C1 segment of cervical spinal cord (tissue), 14 donors: Measurements from ENCODE around the gene CACNA1B.
"Not testable (repeated sequence)": the region's sequence is repeated elsewhere in the genome, so short reads cannot be mapped to it uniquely, and the experiment has no call there.

ENCODE experiments used
- DNase-seq, 14 donors: peaks; one replicate each; lab custom pipeline; 2025; lab: John Stamatoyannopoulos, UW

Gene CACNA1B

GRCh38 chr9:137865581-137866145 lies 11.9 kb upstream of the CACNA1B start:
- no peak for DNase-seq

GRCh38 chr9:137866226-137867141 lies 11.1 kb upstream of the CACNA1B start:
- DNase-seq = no peak

GRCh38 chr9:137870432-137870831 lies 7.2 kb upstream of the CACNA1B start:
- no peak for DNase-seq

- no peak for DNase-seq
These were observed 5.3 kb upstream of the CACNA1B start for GRCh38 chr9:137872296-137872695.

- no peak for DNase-seq
These were observed 4.2 kb upstream of the CACNA1B start for GRCh38 chr9:137873408-137873807.

- no peak for DNase-seq
These were observed 3.7 kb upstream of the CACNA1B start for GRCh38 chr9:137873858-137874362.

GRCh38 chr9:137875354-137875753 lies 2.2 kb upstream of the CACNA1B start:
- DNase-seq = no peak

GRCh38 chr9:137875846-137876245 lies 1.7 kb upstream of the CACNA1B start:
- DNase-seq = no peak

GRCh38 chr9:137876269-137876668 lies 1.3 kb upstream of the CACNA1B start:
- no peak for DNase-seq

- no peak for DNase-seq
These were observed 698 bp upstream of the CACNA1B start for GRCh38 chr9:137876781-137877386.

GRCh38 chr9:137878146-137878941 lies 762 bp downstream of the CACNA1B start:
- peak in 4 of 14 donors; percentile 4 to 33 (median 14) for DNase-seq

GRCh38 chr9:137879052-137879451 lies 1.5 kb downstream of the CACNA1B start:
- no peak for DNase-seq

- no peak for DNase-seq
These were observed 2.1 kb downstream of the CACNA1B start for GRCh38 chr9:137879566-137880150.

- DNase-seq = no peak
These were observed 2.8 kb downstream of the CACNA1B start for GRCh38 chr9:137880160-137880975.

- DNase-seq = no peak
These were observed 3.5 kb downstream of the CACNA1B start for GRCh38 chr9:137880976-137881530.

- DNase-seq = no peak
These were observed 4.3 kb downstream of the CACNA1B start for GRCh38 chr9:137881591-137882505.

GRCh38 chr9:137882506-137882821 lies 4.9 kb downstream of the CACNA1B start:
- DNase-seq = no peak

GRCh38 chr9:137883977-137884376 lies 6.4 kb downstream of the CACNA1B start:
- not testable (repeated sequence) for DNase-seq

- not testable (repeated sequence) for DNase-seq
These were observed 7.0 kb downstream of the CACNA1B start for GRCh38 chr9:137884547-137884946.
